HG03025 (cell line): ENCODE results near the gene PCDH9.

Experiments
- ATAC-seq: cut with Tn5 transposase; IDR thresholded peaks from one replicate; pipeline ENCODE4 v1.9.1; 2021; ENCODE audit warnings: mild to moderate bottlenecking, moderate library complexity; ENCODE audit not compliant: unreplicated experiment, low FRiP score

PCDH9 gene

DNA sequence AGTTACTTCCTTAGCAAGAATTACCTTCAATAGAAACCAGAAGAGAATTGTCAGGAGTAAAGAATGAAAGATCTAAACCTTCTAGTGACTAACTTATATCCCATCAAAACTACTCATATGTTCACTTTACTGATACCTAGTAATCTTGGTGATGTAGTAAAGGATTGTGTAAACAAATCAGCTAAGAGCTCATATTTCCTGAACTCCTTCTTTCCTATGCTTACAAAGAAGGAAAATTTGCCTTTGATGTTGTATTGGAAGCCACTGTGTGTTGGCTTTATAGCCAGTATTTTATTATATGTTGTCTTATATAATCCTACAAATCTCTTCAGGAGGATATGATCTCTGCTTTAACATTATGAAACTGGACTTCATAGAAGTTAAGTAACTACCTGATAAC is 671.0 kb downstream of the PCDH9 start:
- no peak for ATAC-seq

DNA sequence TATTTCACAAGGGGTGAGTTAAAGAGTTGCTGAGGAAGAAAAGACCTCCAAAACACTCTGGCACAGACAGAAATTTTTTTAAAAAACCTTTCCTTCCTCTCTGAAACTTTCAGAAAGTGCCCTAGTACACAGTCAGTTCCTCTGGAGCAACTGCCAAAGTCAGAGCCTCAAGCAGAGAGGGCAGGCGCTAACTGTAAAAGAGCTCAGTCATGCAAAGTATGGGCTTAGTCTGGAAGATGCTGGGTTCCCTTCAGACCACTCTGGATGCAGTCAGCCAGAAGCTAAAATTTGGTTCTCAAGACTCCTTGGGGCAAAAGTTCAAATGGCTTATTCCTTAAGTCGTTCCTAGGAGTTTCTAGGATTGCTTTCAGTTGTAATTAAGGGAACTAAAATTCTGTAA is 671.6 kb downstream of the PCDH9 start:
- no peak for ATAC-seq

DNA sequence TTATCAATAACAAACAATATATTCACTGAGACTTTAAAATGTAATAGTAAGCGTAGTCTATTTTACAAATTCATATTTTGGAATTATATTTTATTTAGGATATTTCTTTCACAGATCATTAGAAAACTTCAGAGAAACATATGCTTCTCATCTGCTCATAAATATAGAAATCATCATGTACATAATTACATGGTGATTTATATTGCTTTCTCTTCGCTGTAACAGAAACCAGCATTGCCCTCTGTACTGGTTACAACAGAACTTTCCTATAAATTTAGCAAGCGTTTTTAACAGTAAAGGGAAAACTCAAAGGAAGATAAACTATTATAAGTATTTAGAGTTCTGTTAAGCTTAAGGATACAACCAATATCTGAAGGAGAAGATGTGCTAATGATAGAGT is 672.8 kb downstream of the PCDH9 start:
- no peak for ATAC-seq

DNA sequence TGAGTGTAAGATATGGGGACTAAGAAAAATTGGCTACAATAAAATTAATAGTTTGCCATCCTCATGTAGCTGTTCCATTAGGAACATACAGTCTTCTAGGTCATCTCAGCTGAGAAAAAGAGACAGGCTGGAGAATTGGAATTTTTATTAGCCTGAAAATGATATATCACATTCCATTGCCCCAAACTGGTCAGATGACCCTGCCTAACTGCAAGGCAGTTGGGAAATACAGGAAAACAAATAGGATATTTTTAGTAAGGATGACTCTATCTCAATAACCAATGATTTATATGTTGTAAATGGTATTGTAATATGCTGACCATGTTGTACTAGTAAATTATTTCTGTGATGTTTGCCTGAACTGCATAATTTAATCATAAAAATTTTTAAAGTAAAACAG is 673.8 kb downstream of the PCDH9 start:
- ATAC-seq: no peak

DNA sequence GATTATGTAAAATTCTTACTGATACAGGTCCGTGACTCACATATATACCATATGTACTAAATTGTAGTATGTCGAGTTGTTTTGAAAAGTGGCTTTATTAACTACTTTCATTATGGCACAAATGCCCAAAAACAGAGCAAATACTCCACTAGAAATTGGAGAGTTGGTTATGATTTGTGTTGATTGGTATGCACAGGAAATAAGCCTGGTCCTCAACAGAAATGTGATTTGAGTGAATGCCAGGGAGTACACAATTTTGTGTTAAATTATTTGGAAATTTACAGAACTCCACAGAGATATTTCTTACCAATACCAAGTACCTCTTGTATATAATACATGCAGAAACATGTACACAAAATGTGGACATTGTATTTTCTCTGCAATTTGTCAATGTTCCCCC is 676.7 kb downstream of the PCDH9 start:
- no peak for ATAC-seq

DNA sequence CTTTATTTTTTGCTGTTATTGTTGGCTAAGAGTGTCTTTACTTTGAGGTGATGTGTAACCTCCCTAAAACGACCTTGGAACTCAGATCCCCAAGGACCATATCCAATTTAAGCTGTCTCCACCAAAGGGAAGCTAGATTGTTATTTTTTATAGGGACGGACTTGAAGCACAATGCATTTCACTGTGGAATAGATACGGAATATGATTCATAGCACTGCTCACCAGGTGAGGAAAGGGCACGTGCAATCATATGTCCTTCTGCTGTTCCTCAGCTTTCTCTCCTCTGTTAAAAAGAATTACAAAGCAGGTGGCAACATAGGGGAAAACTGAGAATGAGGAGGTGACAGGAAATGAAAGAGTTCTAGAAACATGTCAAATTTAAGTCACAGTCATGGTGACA is 679.0 kb downstream of the PCDH9 start:
- no peak for ATAC-seq

DNA sequence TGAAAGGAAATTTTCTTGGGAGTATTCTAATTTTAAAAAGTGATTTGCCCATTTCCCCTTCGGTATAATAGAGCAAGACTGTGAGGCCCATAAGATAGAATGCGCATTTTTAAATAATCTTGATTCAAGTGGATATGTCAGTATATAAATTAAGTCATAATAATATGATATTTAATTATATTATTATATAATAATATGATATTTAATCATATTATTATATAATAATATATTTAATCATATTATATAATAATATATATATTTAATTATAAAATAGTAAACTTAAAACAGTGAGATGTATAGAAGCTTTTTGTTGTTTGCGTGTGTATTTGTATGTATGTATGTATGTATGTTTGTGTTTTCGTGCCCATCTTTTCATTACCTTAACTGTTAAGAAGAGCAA is 682.5 kb downstream of the PCDH9 start:
- ATAC-seq: no peak

DNA sequence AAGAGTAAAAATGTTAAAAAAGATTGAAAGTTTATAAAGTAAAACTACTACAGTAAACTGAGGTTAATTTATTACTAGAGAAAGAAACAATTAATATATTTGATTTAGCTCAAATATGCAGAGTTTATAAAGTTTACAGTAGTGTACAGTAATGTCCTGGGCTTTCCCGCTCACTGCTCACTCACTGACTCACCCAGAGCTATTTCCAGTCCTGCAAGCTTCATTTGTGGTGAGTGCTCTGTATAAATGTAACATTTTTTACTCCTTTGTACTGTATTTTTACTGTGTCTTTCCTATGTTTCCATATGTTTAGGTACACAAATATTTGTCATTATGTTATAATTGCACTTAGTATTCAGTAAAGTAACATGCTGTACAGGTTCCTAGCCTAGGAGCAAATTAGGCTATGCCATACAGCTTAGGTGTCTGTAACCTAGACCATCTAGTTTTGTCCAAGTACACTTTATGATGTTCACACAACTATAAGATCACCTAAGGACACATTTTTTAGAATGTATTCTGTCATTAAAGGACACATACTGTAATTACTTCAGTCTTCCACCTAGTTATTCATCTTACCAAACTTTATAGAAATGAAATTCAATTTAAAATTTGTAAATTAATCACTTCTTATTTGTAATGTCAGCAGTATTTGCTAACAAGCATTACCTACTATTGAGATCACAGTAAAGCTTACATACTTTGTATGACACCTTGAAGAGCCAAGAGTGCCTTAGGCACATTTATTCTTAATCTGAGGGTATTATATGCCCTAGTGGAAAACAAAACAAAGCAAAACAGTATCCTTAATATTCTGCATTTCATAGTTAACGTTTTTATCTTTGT is 683.4 kb downstream of the PCDH9 start:
- no peak for ATAC-seq

DNA sequence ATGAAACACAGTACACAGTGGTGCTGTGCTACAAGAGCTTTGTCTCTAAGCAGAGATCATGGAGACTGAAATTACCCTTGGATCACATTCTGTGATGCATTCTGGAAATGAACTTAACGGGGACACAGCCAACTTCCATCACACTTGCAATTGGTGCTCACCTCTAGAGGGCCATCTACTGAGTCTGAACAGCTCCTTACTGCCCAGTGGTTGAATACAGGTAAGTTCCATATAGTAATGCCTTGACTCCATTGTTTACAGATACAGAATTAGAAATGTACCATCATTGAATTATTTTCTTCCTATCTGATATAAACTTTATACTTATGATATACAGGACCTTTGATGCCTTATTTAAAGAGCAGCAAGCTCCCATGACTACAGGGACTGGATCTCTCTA is 686.4 kb downstream of the PCDH9 start:
- no peak for ATAC-seq

DNA sequence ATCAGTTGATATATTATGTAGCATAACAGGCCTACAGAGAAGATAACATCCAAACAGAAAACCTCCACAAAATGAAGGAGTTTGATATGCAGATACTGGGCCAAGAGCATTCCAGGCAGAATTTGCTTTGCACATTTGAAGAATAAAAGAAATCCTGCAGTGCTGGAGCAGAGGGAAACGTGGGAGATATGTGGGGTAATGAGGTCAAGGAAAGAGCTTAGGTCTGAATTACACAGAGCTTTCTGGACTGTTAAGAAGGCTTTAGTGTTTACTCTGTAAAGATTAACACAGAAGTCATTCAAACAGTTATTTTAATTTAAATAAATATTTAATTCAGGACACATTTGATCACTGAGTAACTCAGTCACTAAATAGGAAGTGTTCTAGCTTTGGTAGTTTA is 692.7 kb downstream of the PCDH9 start:
- no peak for ATAC-seq

DNA sequence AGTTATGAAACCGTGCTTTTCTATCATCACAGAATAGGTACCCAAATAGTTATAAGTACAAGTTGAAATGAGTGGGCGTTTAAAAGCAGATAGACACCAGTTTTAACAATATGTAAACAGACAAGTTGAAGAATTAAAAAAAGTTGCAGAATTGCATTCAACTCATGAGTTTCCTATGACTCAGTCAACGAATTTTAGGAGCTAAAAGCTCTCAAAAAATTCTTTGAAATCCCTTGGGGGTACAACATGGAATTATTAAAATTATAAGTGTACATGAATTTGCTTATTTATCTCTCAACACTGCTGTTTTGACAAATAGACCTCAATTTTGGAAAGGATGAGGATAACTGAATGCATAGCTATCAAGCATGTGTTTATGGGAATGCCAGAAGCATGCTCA is 693.4 kb downstream of the PCDH9 start:
- ATAC-seq: no peak

DNA sequence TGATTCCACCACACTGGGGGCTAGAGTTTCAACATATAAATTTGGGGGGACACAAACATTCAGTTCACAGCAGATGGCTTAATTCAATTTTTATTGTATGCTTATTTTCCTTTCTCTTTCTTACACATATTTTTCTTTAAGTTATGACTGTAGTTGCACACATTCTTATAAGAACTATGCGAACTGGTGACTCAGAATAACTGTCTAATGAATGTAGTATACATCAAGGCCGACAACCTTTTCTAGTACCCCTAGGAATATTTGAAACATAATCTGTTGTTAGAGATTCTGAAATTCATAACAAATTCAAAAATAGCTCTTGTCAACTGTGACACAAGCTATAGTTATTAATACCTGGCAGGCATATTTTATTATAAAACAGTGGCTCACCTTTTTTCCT is 695.6 kb downstream of the PCDH9 start:
- ATAC-seq: no peak

DNA sequence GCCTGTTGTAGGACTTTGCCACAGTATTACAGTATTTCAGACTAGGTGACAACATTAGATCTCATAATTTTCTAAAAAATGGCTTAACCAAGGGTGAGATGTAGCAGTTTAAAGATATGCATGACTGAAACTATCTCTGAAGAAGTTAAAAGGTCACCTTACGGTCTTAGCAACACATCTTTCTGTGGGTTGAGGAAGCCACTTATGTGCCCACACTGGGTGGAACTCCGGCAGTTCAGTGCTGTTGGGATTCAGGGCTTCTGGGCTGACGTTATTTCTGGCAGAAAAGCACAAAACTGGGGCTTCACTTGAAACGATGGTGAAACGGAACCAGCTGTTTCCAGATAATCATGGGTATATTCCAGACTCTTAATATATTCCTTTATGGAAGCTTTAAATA is 697.3 kb downstream of the PCDH9 start:
- no peak for ATAC-seq

DNA sequence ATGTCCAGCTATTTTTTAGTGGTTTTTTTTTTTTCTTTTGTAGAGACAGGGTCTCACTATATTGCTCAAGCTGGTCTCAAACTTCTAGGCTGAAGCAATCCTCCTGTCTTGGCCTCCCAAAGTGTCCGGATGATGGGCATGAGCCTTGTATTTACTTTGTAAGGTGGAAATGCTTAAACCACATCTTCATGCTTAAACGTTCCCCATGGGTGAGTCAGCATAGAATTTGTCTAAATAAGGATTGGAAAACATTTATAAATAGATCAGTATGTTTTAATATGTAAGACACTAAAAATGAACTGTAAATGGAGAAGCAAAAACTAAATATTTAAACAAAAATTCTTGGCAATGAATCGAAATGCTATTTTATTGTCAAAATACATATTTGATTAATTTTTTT is 698.0 kb downstream of the PCDH9 start:
- no peak for ATAC-seq

DNA sequence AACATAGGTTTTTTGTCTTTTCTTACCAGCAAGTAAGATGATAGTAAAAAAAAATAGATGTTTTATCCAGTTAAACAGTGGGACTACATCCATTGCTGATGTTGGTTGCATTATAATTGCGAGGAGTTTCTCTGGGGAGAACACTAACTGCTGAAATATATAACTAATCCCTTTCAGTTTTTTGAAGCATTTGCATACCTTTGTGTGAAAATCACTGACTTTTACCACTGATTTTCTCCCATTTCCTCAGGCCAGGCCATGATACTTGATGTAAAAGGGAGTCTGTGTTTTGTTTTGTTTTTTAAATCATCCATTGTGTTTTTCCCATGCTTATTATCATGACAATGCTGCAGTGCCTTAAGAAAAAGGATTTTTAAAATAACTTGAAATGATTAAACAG is 699.5 kb downstream of the PCDH9 start:
- ATAC-seq: no peak

DNA sequence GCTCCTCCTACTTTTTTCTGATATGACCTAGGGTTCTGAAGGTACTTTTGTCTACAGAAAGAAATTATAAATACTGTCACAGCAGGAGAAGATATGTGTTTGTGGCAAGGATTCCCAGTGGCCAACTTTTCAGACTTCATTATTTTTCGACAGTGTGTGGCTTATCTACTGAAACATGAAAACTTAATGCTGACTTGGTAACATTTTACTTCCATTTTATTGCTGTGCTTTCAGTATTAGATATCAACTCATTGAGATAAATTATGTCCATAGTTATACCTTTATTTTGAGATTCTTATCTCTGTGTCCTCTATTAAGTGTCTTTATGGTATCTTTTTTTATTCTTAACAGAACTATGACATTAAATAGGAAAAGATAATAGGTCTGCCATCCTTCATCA is 700.0 kb downstream of the PCDH9 start:
- no peak for ATAC-seq

DNA sequence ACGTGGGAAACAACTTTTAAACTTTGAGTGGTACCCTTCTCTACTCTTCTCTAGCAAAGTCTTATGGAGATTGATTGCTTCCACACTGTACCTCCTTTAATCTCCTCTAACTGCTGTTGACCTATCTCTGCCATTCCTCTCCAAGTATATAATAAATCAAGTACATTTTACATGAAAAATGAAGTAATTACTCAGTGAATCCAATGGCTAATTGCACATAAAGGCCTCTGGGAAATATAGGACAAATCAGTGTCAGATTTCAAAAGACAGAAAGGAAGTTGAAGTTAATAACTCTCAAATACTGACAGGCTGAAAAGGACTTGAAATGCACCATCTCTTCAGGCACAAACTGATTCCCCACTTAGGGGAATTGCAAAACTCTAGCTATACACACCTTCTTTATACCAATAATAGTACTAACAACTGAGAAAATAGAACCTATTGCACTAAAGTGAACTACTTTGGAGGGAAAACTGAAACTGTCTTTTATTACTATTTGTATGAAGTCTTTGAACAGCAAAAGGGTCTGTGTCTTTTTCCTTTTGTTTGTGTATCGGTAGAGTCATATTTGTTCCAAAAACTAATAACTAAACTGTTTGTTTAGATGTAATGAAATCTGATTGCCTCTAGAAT is 701.1 kb downstream of the PCDH9 start:
- ATAC-seq: no peak

DNA sequence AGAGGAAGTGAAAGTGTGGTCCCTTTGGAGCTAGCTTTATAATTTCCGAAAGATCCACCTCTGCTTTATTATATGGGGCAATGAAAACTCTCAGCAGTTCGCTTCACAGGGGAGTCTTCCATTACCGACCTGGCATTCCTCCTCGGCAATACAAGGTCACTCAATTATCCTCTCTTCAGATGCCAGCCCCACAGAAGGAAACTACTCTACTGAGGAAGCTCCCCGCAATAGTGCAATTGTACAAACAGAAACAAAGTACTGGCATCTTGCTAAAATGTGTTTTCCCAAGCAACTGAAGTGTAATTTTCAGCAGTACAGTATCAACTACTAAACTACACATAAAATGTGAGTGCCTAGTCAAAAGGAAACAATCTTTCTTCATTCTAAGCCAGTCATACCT is 702.0 kb downstream of the PCDH9 start:
- no peak for ATAC-seq

DNA sequence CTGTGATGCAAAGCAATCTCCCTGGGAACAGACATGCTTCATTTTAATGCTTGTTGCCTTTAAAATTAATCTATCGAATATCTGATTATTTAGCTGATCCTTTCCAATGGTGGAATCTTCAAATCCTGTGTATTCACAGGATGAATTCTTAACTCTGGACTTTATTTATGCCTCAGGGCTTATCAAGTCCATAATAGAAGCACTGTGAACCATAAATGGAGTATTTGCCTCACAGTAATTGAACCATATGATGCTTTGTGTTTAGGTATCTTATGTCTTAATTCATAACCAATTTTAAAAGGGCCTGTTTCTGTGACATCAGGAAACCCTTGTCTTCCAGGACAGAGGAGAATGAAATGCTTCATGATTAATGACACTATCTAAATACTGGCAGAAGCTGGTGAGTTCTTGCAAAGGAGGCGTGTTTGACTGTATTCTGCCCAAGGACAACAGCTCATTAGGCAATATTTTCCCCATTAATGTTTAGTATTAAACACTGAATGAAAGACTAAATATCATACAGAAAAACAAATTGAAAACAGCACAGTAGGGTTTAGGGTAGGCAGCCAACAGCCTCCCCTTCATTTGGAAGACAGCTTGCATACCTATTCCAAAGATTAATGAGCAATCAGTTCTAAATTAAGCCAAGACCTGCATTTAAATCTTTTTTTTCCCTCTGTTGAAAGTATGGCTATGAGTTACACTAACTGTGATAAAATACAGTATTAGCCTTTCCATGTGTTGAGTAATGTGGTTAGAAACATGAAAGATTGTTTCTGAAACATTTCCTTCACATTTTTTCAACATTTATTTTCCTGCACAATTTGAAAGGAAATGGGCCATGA is 709.4 kb downstream of the PCDH9 start:
- ATAC-seq: no peak

DNA sequence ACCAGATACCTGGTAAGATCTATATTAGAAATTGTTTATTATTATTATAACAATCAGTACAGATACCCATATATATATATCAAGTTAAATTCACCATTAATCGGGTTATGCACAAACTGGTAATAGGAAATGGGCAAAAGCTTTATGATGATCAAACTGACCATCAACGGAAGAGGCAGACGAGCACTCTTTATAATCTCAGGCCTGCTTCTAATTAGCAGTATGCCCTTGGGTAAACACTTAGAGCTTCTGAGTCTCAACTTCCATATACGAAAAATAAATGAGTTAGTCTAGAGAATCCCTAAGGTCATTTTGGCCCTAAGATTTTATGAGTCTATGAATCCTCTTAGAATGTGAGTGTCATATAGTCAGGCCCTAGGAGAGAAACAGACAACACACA is 710.9 kb downstream of the PCDH9 start:
- ATAC-seq: no peak

DNA sequence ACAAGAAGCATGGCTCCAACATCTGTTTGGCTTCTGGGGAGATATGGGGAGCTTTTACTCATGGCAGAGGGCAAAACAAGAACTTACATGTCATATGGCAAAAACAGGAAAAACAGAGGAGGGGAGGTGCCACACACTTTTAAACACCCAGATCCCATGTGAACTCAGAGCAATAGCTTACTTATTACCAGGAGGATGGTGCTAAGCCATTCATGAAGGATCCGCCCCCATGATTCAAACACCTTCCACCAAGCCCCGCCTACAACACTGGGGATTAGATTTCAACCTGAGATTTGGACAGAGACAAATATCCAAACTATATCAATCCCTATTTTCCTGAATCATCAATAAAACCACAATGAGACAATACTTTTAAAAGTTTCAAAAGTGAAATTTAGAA is 712.1 kb downstream of the PCDH9 start:
- no peak for ATAC-seq
